ENCODE data around the gene EFNA2. TPM values are rescaled to one million over a fixed set of nuclear protein-coding genes. Genes with fewer than 3 reads are reported as not detected.

The EFNA2 gene
- total RNA-seq, 1 donor from 2014 or later = 15.0 TPM

GRCh38 chr19:1279782-1280341 lies 5.8 kb upstream of the EFNA2 start:
- Mint-ChIP-seq H3K4me1 (peaks cover 13% of the 10 kb centered on the region), H3K27me3 (ENCODE audit: low read depth) (peaks cover 6% of the 10 kb centered on the region), H3K27ac (peak overlapping the region; percentile 12), H3K9me3 (no peaks in the 10 kb centered on the region), H3K36me3 (peaks cover 4% of the 10 kb centered on the region), H3K4me3 (peak overlapping the region; percentile 37)
- DNase-seq (ENCODE audit: low spot score in 2 of 2, unreplicated experiment in 2 of 2) = peak; percentile 66 to 89
- TF ChIP-seq, protein P1, sequence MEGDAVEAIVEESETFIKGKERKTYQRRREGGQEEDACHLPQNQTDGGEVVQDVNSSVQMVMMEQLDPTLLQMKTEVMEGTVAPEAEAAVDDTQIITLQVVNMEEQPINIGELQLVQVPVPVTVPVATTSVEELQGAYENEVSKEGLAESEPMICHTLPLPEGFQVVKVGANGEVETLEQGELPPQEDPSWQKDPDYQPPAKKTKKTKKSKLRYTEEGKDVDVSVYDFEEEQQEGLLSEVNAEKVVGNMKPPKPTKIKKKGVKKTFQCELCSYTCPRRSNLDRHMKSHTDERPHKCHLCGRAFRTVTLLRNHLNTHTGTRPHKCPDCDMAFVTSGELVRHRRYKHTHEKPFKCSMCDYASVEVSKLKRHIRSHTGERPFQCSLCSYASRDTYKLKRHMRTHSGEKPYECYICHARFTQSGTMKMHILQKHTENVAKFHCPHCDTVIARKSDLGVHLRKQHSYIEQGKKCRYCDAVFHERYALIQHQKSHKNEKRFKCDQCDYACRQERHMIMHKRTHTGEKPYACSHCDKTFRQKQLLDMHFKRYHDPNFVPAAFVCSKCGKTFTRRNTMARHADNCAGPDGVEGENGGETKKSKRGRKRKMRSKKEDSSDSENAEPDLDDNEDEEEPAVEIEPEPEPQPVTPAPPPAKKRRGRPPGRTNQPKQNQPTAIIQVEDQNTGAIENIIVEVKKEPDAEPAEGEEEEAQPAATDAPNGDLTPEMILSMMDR (IDR thresholded peaks at IDR 0.05; ENCODE audit: unreplicated experiment) = peak; percentile 95

- TF ChIP-seq, protein P1 (IDR thresholded peaks at IDR 0.05; ENCODE audit: unreplicated experiment) = no peak
- H3K36me3 Mint-ChIP-seq = peaks cover 4% of the 10 kb centered on the region
- H3K4me1 Mint-ChIP-seq = peaks cover 15% of the 10 kb centered on the region
- H3K9me3 Mint-ChIP-seq = no peaks in the 10 kb centered on the region
- no peak for DNase-seq (ENCODE audit: low spot score in 2 of 2, unreplicated experiment in 2 of 2)
- H3K27ac Mint-ChIP-seq = no peak overlapping the region
- H3K4me3 Mint-ChIP-seq = no peak overlapping the region
- H3K27me3 Mint-ChIP-seq (ENCODE audit: low read depth) = peaks cover 11% of the 10 kb centered on the region
Observed at GRCh38 chr19:1280636-1281568, 4.8 kb upstream of the EFNA2 start.

DNA sequence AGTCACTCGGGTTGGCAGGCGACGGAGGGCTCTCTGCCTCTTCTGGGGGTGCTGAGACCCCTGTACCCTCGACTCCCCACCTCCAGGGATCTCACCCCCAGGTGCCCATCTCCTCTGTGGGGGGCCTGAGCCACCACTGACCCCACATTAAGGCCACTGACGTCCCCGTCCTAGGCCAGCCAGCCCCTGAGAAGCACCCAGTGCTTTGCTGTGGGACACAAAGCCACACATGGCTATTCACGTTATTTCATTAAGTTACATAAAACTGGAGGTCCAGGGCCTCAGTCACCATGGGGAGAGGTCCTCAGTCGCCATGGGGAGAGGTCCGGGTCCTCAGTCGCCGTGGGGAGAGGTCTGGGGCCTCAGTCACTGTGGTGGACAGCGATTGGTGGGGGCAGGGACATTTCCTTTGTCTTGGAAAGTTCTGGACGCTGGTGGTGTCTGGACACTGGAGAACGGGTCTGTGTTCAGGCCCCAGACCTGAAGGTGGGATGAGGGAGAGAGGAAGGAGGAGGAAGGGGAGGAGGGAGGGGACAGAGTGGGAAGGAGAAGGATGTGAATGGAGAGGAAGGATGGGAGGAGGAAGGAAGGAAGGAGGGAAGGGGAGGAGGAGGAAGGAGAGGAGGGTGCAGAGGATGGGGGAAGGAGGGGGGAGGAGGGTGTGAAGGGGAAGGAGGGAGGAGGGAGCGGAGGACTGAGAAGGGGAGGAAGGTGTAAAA lies 3.9 kb upstream of the EFNA2 start:
- peaks cover 14% of the 10 kb centered on the region for H3K27me3 Mint-ChIP-seq (ENCODE audit: low read depth)
- H3K9me3 Mint-ChIP-seq = no peaks in the 10 kb centered on the region
- peaks cover 4% of the 10 kb centered on the region for H3K36me3 Mint-ChIP-seq
- TF ChIP-seq, protein P1 (IDR thresholded peaks at IDR 0.05; ENCODE audit: unreplicated experiment) = no peak
- peaks cover 15% of the 10 kb centered on the region for H3K4me1 Mint-ChIP-seq
- DNase-seq (ENCODE audit: low spot score in 2 of 2, unreplicated experiment in 2 of 2) = no peak
- no peak overlapping the region for H3K4me3 Mint-ChIP-seq
- no peak overlapping the region for H3K27ac Mint-ChIP-seq

DNA sequence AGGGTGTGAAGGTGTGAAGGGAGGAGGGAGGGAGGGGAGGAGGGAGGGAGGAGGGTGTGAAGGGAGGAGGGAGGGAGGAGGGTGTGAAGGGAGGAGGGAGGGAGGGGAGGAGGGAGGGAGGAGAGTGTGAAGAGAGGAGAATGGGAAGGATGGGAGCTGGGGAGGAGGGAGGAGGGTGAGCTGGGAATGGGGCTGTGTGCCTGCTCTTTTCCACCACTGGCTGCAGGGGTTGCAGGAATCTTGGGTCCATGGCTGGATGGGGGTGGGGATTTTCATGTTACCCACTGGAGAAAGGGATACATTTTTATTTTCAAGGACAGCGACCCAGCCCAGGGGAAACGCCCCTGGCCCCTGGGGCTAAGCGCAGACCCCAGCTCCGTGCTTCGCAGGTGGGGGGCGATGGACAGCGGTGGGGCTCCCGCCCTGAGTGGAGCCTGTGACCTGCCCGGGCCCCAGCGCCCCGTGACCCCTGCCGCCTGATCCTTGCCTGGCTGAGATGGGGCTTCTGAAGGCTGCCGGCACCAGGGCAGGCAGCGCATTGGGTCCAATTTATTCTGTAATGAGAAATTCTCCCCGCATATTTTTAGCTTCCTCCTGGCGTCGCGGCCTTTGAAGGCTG lies 3.0 kb upstream of the EFNA2 start:
- H3K9me3 Mint-ChIP-seq = no peaks in the 10 kb centered on the region
- DNase-seq (ENCODE audit: low spot score in 2 of 2, unreplicated experiment in 2 of 2) = no peak
- no peak overlapping the region for H3K4me3 Mint-ChIP-seq
- TF ChIP-seq, protein P1 (IDR thresholded peaks at IDR 0.05; ENCODE audit: unreplicated experiment) = no peak
- H3K27ac Mint-ChIP-seq = no peak overlapping the region
- peaks cover 13% of the 10 kb centered on the region for H3K4me1 Mint-ChIP-seq
- peaks cover 14% of the 10 kb centered on the region for H3K27me3 Mint-ChIP-seq (ENCODE audit: low read depth)
- peaks cover 4% of the 10 kb centered on the region for H3K36me3 Mint-ChIP-seq

GRCh38 chr19:1283207-1283916 lies 2.3 kb upstream of the EFNA2 start:
- TF ChIP-seq, protein P1 (IDR thresholded peaks at IDR 0.05; ENCODE audit: unreplicated experiment) = no peak
- H3K4me1 Mint-ChIP-seq = peaks cover 13% of the 10 kb centered on the region
- no peak overlapping the region for H3K27ac Mint-ChIP-seq
- no peaks in the 10 kb centered on the region for H3K9me3 Mint-ChIP-seq
- peaks cover 14% of the 10 kb centered on the region for H3K27me3 Mint-ChIP-seq (ENCODE audit: low read depth)
- H3K4me3 Mint-ChIP-seq = no peak overlapping the region
- H3K36me3 Mint-ChIP-seq = peaks cover 2% of the 10 kb centered on the region
- DNase-seq (ENCODE audit: low spot score in 2 of 2, unreplicated experiment in 2 of 2) = no peak

All from mesothelial cell of epicardium (in vitro differentiated cells).